NK-92 (cell line): ENCODE measurements around the gene RBM44.

ENCODE experiments used
- DNase-seq: peaks from one replicate; lab custom pipeline; 2025; ENCODE audit not compliant: unreplicated experiment; lab: John Stamatoyannopoulos, UW

Gene RBM44

GRCh38 chr2:237870754-237871651, 72.4 kb downstream of the RBM44 start:
- no peak for DNase-seq

GRCh38 chr2:237872178-237872887, 73.8 kb downstream of the RBM44 start:
- no peak for DNase-seq

- no peak for DNase-seq
These were observed 74.8 kb downstream of the RBM44 start for GRCh38 chr2:237873421-237873831.

GRCh38 chr2:237873897-237874551, 75.4 kb downstream of the RBM44 start:
- no peak for DNase-seq

GRCh38 chr2:237874585-237875161, 76.1 kb downstream of the RBM44 start:
- DNase-seq: no peak

GRCh38 chr2:237875256-237876060, 76.9 kb downstream of the RBM44 start:
- no peak for DNase-seq

- DNase-seq: no peak
These were observed 77.5 kb downstream of the RBM44 start for GRCh38 chr2:237876061-237876526.

GRCh38 chr2:237876532-237876931, 78.0 kb downstream of the RBM44 start:
- DNase-seq: no peak

- DNase-seq: no peak
These were observed 78.4 kb downstream of the RBM44 start for GRCh38 chr2:237876951-237877491.

- DNase-seq: no peak
These were observed 79.2 kb downstream of the RBM44 start for GRCh38 chr2:237877576-237878307.

- no peak for DNase-seq
These were observed 79.9 kb downstream of the RBM44 start for GRCh38 chr2:237878321-237879057.

GRCh38 chr2:237879058-237879430, 80.5 kb downstream of the RBM44 start:
- DNase-seq: no peak

GRCh38 chr2:237879991-237880560, 81.5 kb downstream of the RBM44 start:
- no peak for DNase-seq

GRCh38 chr2:237882510-237883481, 84.2 kb downstream of the RBM44 start:
- no peak for DNase-seq

- DNase-seq: no peak
These were observed 85.4 kb downstream of the RBM44 start for GRCh38 chr2:237883951-237884446.

- no peak for DNase-seq
These were observed 86.1 kb downstream of the RBM44 start for GRCh38 chr2:237884681-237885080.
